ENCODE data around the gene FOXK2.

Gene FOXK2

DNA sequence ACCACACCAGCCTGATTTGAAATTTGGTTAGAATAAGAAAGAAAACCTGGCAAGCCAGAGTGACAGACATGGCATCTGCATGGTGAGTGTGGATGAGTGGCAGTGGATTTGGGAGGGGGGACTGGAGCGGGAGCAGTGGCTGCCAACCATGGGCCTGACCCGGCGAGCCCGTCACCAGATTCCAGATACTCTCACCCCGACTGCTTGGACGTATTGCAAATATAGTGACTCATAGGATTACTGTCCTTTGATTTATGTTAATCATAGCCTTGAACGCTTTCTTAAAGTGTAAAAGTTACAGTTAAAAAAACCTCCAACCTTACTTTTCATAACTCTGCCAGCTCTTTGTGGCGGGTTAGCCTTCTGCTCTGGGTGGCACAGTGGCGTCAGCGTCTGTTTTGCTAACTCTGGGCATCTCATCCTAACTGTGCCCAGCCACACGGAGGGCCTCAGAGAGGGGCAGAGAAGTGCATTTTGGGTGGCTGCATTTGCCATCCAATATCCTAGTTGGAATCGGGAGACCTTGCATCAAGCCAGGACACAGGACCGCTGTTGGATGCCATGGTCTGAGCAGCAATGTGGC is 26.8 kb upstream of the FOXK2 start:
- Histone ChIP-seq H3K79me2 (ENCODE audit: insufficient read depth, low read depth) (no peaks in the 10 kb centered on the region), H4K20me1 (ENCODE audit: insufficient read depth) (no peaks in the 10 kb centered on the region), H3K27me3 (ENCODE audit: insufficient read depth, low read depth) (no peaks in the 10 kb centered on the region), H2AFZ (ENCODE audit: low read depth) (no peak overlapping the region), H3K9ac (no peak overlapping the region), H3K36me3 (ENCODE audit: insufficient read depth) (no peaks in the 10 kb centered on the region), H3K4me1 (ENCODE audit: low read depth, poor library complexity, severe bottlenecking) (peaks cover 47% of the 10 kb centered on the region), H3K4me2 (no peak overlapping the region), H3K27ac (no peak overlapping the region; the same call in 1 of the 2 replicates), H3K4me3 (IDR thresholded peaks at IDR 0.05; ENCODE audit: insufficient read depth, low read depth, low read length) (no peak overlapping the region)
- TF ChIP-seq, protein P1, sequence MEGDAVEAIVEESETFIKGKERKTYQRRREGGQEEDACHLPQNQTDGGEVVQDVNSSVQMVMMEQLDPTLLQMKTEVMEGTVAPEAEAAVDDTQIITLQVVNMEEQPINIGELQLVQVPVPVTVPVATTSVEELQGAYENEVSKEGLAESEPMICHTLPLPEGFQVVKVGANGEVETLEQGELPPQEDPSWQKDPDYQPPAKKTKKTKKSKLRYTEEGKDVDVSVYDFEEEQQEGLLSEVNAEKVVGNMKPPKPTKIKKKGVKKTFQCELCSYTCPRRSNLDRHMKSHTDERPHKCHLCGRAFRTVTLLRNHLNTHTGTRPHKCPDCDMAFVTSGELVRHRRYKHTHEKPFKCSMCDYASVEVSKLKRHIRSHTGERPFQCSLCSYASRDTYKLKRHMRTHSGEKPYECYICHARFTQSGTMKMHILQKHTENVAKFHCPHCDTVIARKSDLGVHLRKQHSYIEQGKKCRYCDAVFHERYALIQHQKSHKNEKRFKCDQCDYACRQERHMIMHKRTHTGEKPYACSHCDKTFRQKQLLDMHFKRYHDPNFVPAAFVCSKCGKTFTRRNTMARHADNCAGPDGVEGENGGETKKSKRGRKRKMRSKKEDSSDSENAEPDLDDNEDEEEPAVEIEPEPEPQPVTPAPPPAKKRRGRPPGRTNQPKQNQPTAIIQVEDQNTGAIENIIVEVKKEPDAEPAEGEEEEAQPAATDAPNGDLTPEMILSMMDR (conservative IDR thresholded peaks at IDR 0.05; ENCODE audit: low read depth, low read length) = no peak

DNA sequence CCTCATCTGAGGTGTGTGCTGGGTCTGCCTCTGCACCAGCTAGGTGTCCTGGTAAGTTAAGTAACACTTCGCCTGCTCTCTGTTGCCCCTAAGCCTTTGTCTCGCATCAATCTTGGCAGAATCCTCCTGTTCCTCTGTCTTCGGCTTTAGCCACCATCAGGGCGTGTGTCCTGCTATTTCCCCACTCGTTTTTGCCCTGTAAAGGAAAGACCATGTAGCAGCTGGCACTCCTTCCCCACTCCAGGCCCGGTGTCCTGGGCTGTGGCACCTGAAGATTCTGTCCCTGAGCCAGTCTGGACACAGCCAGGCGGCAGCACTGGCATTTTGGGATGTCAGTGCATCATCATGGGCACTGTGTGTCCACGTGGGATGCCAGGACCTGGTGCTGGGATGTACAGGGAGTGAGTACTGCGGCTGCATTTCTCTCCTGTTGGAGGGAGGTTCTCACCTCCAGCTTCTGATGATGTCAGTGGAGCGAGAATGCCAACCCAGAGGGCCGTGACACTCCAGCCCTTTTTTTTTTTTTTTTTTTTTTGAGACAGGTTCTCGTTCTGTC is 26.2 kb upstream of the FOXK2 start:
- H3K4me2 ChIP-seq = peak overlapping the region; percentile 16; the same call in 1 of the 2 replicates
- H3K27me3 ChIP-seq (ENCODE audit: insufficient read depth, low read depth) = no peaks in the 10 kb centered on the region
- no peak overlapping the region for H3K4me3 ChIP-seq (IDR thresholded peaks at IDR 0.05; ENCODE audit: insufficient read depth, low read depth, low read length)
- H4K20me1 ChIP-seq (ENCODE audit: insufficient read depth) = no peaks in the 10 kb centered on the region
- TF ChIP-seq, protein P1 (conservative IDR thresholded peaks at IDR 0.05; ENCODE audit: low read depth, low read length) = no peak
- H3K4me1 ChIP-seq (ENCODE audit: low read depth, poor library complexity, severe bottlenecking) = peaks cover 51% of the 10 kb centered on the region
- no peaks in the 10 kb centered on the region for H3K36me3 ChIP-seq (ENCODE audit: insufficient read depth)
- peak overlapping the region; percentile 44; the same call in 1 of the 2 replicates for H3K9ac ChIP-seq
- H3K27ac ChIP-seq = peak overlapping the region; percentile 64; the same call in 1 of the 2 replicates
- no peaks in the 10 kb centered on the region for H3K79me2 ChIP-seq (ENCODE audit: insufficient read depth, low read depth)
- H2AFZ ChIP-seq (ENCODE audit: low read depth) = peak overlapping the region; percentile 53; the same call in 1 of the 2 replicates

DNA sequence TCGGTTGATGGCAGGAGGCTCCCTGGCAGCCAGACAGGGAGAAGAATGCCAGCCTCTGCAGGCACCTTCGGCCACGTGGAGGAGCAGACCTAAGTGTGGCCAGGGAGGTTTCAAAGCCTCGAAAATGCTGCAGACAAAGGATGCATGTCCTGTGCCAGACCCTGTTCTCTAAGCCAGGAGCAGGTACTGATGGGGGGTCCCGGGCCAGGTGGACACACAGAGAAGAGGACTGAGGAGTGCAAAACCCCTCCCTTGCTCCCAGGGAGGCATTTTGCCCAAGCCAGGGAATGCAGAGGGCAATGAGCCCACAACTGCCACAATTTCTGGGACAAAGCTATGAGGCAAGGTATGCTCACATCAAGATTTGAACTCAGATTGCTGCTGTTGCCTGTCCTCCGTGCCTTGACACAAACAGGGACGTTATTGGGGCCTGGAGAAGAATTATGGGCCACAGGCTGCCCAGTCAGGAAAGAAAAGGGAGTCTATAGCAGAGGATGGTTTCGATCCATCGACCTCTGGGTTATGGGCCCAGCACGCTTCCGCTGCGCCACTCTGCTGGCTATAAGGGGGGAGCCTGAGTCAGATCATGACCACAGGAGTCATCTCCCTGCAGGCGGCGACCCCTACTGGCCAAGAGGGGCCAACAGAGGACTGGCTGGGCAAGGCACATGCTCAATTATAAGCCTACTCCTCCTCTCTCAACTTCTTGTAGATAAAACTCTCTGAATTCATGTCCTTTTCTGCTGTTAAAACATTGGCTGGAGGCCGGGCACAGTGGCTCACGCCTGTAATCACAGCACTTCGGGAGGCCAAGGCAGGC is 25.1 kb upstream of the FOXK2 start:
- TF ChIP-seq, protein P1 (conservative IDR thresholded peaks at IDR 0.05; ENCODE audit: low read depth, low read length) = peak; percentile 87
- Histone ChIP-seq H2AFZ (ENCODE audit: low read depth) (peak overlapping the region; percentile 53; the same call in 1 of the 2 replicates), H3K79me2 (ENCODE audit: insufficient read depth, low read depth) (no peaks in the 10 kb centered on the region)

DNA sequence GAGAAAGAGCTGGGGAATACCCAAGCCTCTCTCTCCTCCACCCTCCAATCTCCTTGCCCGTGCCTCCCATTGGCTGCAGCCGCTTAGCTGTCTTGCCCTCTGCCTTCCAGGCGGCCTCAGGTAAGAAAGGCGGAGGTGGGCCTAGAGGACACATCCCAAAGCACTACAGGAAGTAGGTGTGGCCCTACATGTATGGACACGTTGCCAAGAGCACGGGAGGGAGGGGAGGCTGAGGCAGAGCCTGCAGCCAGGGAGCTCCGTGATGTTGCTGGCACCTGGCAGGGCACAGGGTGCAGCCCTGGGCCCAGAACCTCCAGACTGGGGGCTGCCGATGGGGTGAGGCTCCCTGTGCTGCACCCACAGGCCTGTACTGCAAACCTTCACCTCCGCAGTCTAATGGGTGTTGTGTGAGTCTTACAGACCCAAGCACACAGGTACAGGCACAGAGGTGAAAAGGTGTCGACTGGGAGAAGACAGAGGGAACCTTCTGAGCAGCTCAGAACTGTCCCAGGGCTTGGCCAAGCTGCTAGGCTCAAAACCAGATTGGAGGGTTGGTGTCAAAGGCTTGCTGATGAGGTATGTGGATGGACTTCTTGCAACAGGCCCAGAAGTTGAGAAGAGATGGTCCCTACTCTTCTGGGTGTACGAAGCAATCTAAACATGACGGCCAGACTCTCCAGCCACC is 23.5 kb upstream of the FOXK2 start:
- Histone ChIP-seq H4K20me1 (ENCODE audit: insufficient read depth) (no peaks in the 10 kb centered on the region), H3K4me3 (IDR thresholded peaks at IDR 0.05; ENCODE audit: insufficient read depth, low read depth, low read length) (no peak overlapping the region), H3K4me2 (no peak overlapping the region; the same call in 1 of the 2 replicates), H2AFZ (ENCODE audit: low read depth) (no peak overlapping the region), H3K27ac (no peak overlapping the region), H3K27me3 (ENCODE audit: insufficient read depth, low read depth) (no peaks in the 10 kb centered on the region), H3K79me2 (ENCODE audit: insufficient read depth, low read depth) (no peaks in the 10 kb centered on the region), H3K36me3 (ENCODE audit: insufficient read depth) (no peaks in the 10 kb centered on the region), H3K4me1 (ENCODE audit: low read depth, poor library complexity, severe bottlenecking) (peaks cover 63% of the 10 kb centered on the region), H3K9ac (no peak overlapping the region)
- TF ChIP-seq, protein P1 (conservative IDR thresholded peaks at IDR 0.05; ENCODE audit: low read depth, low read length) = no peak

More for the DNA sequence above, 25.1 kb upstream of the FOXK2 start:
- H4K20me1 ChIP-seq (ENCODE audit: insufficient read depth) = no peaks in the 10 kb centered on the region
- H3K4me3 ChIP-seq (IDR thresholded peaks at IDR 0.05; ENCODE audit: insufficient read depth, low read depth, low read length) = no peak overlapping the region
- H3K4me1 ChIP-seq (ENCODE audit: low read depth, poor library complexity, severe bottlenecking) = peaks cover 62% of the 10 kb centered on the region
- peak overlapping the region; percentile 44; the same call in 1 of the 2 replicates for H3K9ac ChIP-seq
- peak overlapping the region; percentile 64 for H3K27ac ChIP-seq
- no peaks in the 10 kb centered on the region for H3K27me3 ChIP-seq (ENCODE audit: insufficient read depth, low read depth)
- H3K4me2 ChIP-seq = peak overlapping the region; percentile 29
- H3K36me3 ChIP-seq (ENCODE audit: insufficient read depth) = no peaks in the 10 kb centered on the region

Measured in KMS-11 (cell line).